Measurements from ENCODE around the gene MMD2. TPM values are rescaled to one million over a fixed set of nuclear protein-coding genes. Genes with fewer than 3 reads are reported as not detected.

MMD2 gene
- total and polyA plus RNA-seq, 2 experiments from 2014 or later = 0.11 to 0.38 TPM

DNA sequence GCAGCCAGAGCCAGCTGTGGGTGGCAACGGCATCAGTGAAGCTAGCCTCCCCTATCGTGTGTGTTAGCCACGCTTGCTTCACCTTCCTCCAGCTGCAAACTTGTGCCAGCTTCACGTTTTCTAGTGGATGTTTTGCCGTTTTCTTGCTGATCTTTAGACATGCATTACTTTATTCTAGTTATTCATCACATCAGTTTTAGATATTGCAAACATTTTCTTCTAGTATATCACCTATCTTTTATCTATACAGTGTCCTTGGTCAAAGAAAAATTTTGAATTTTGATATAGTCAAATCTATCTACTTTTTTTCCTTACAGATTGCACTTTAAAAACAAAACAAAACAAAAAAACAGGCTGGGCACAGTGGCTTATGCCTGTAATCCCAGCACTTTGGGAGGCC, 90.5 kb downstream of the MMD2 start (continued):
- TF ChIP-seq, protein P1, sequence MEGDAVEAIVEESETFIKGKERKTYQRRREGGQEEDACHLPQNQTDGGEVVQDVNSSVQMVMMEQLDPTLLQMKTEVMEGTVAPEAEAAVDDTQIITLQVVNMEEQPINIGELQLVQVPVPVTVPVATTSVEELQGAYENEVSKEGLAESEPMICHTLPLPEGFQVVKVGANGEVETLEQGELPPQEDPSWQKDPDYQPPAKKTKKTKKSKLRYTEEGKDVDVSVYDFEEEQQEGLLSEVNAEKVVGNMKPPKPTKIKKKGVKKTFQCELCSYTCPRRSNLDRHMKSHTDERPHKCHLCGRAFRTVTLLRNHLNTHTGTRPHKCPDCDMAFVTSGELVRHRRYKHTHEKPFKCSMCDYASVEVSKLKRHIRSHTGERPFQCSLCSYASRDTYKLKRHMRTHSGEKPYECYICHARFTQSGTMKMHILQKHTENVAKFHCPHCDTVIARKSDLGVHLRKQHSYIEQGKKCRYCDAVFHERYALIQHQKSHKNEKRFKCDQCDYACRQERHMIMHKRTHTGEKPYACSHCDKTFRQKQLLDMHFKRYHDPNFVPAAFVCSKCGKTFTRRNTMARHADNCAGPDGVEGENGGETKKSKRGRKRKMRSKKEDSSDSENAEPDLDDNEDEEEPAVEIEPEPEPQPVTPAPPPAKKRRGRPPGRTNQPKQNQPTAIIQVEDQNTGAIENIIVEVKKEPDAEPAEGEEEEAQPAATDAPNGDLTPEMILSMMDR (conservative IDR thresholded peaks at IDR 0.05; ENCODE audit: low read depth in 2 of 2) = no peak
- TF ChIP-seq CREB1 (CRISPR knock-in tag; IDR thresholded peaks at IDR 0.05; ENCODE audit: low read depth) = no peak
- TF ChIP-seq EZH2phosphoT487 (IDR thresholded peaks at IDR 0.05; ENCODE audit: unreplicated experiment) = no peak
- TF ChIP-seq, protein P2, sequence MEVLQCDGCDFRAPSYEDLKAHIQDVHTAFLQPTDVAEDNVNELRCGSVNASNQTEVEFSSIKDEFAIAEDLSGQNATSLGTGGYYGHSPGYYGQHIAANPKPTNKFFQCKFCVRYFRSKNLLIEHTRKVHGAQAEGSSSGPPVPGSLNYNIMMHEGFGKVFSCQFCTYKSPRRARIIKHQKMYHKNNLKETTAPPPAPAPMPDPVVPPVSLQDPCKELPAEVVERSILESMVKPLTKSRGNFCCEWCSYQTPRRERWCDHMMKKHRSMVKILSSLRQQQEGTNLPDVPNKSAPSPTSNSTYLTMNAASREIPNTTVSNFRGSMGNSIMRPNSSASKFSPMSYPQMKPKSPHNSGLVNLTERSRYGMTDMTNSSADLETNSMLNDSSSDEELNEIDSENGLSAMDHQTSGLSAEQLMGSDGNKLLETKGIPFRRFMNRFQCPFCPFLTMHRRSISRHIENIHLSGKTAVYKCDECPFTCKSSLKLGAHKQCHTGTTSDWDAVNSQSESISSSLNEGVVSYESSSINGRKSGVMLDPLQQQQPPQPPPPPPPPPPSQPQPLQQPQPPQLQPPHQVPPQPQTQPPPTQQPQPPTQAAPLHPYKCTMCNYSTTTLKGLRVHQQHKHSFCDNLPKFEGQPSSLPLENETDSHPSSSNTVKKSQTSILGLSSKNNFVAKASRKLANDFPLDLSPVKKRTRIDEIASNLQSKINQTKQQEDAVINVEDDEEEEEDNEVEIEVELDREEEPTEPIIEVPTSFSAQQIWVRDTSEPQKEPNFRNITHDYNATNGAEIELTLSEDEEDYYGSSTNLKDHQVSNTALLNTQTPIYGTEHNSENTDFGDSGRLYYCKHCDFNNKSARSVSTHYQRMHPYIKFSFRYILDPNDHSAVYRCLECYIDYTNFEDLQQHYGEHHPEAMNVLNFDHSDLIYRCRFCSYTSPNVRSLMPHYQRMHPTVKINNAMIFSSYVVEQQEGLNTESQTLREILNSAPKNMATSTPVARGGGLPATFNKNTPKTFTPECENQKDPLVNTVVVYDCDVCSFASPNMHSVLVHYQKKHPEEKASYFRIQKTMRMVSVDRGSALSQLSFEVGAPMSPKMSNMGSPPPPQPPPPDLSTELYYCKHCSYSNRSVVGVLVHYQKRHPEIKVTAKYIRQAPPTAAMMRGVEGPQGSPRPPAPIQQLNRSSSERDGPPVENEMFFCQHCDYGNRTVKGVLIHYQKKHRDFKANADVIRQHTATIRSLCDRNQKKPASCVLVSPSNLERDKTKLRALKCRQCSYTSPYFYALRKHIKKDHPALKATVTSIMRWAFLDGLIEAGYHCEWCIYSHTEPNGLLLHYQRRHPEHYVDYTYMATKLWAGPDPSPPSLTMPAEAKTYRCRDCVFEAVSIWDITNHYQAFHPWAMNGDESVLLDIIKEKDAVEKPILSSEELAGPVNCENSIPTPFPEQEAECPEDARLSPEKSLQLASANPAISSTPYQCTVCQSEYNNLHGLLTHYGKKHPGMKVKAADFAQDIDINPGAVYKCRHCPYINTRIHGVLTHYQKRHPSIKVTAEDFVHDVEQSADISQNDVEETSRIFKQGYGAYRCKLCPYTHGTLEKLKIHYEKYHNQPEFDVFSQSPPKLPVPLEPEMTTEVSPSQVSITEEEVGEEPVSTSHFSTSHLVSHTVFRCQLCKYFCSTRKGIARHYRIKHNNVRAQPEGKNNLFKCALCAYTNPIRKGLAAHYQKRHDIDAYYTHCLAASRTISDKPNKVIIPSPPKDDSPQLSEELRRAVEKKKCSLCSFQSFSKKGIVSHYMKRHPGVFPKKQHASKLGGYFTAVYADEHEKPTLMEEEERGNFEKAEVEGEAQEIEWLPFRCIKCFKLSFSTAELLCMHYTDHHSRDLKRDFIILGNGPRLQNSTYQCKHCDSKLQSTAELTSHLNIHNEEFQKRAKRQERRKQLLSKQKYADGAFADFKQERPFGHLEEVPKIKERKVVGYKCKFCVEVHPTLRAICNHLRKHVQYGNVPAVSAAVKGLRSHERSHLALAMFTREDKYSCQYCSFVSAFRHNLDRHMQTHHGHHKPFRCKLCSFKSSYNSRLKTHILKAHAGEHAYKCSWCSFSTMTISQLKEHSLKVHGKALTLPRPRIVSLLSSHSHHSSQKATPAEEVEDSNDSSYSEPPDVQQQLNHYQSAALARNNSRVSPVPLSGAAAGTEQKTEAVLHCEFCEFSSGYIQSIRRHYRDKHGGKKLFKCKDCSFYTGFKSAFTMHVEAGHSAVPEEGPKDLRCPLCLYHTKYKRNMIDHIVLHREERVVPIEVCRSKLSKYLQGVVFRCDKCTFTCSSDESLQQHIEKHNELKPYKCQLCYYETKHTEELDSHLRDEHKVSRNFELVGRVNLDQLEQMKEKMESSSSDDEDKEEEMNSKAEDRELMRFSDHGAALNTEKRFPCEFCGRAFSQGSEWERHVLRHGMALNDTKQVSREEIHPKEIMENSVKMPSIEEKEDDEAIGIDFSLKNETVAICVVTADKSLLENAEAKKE (CRISPR knock-in tag; IDR thresholded peaks at IDR 0.05) = no peak

DNA sequence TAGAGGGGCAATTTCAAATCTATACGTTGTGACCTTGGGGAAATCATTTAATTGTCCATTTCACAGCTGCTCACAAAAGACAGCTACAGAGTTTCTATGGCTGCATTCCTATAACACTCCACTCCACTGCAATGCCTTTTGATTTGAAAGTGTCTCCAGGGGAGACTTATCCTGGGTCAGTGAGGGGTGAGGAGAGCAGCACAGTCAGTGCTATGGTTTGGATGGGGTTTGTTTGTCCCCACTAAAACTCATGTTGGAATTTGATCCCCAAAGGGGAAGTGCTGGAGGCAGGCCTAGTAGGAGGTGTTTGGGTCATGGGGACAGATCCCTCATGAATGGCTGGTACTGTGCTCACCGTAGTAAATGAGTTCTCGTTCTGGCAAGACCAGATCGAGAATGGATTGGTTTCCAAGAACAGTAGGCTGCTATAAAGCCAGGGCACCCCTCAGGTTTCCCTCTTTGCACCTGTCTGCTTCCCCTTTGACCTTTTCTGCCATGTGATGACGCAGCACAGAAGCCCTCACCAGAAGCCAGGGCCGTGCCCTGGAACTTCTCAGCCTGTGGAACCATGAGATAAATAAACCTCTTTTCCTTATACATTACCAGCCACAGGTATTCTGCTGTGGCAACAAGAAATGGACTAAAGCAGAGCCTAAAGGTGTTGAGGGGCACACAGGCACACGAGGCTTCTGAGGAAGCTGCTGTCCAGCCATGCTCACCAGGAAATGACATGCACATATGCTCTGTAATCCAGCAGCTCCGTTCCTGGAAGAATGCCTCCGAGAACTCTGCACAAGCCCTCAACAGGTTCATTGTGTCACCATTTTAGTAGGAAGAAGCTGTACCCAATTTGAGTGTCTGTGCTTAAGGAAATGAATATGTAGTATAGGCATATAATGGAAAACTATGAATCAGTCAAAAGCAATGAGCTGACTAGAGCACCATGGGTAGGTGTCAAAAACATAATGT, 92.2 kb downstream of the MMD2 start:
- no peaks in the 10 kb centered on the region for H3K27me3 ChIP-seq (ENCODE audit: insufficient read depth)
- H3K4me1 ChIP-seq (ENCODE audit: insufficient read depth) = no peaks in the 10 kb centered on the region
- Mint-ChIP-seq H3K27ac (no peak overlapping the region), H3K36me3 (ENCODE audit: low read depth) (0 out of 3 replicates have a peak, but pooled peaks cover 4% of the 10 kb centered on the region), H3K9me3 (peaks cover 17% of the 10 kb centered on the region), H3K4me1 (peaks cover 4% of the 10 kb centered on the region), H3K4me3 (no peak overlapping the region), H3K27me3 (ENCODE audit: insufficient read depth, low read depth, poor library complexity) (no peaks in the 10 kb centered on the region)
- no peak for DNase-seq (ENCODE audit: low spot score)
- no peaks in the 10 kb centered on the region for H3F3A ChIP-seq (replicated peaks; ENCODE audit: low read depth)
- H3K79me2 ChIP-seq (replicated peaks; ENCODE audit: insufficient read depth) = no peaks in the 10 kb centered on the region
- H3K9me2 ChIP-seq (ENCODE audit: insufficient read depth) = no peaks in the 10 kb centered on the region
- H3K4me2 ChIP-seq = no peak overlapping the region
- no peak for ATAC-seq
- no peaks in the 10 kb centered on the region for H4K20me1 ChIP-seq (replicated peaks; ENCODE audit: insufficient read depth)
- H3K4me3 ChIP-seq = no peak overlapping the region
- H3K36me3 ChIP-seq (ENCODE audit: insufficient read depth) = no peaks in the 10 kb centered on the region
- H3K27ac ChIP-seq (ENCODE audit: low read depth) = no peak overlapping the region
- H2AFZ ChIP-seq = no peak overlapping the region
- no peak for TF ChIP-seq EZH2phosphoT487 (IDR thresholded peaks at IDR 0.05; ENCODE audit: unreplicated experiment)
- no peak for TF ChIP-seq EZH2 (IDR thresholded peaks at IDR 0.05; ENCODE audit: low read depth, unreplicated experiment)
- no peak for TF ChIP-seq STAT1 (IDR thresholded peaks at IDR 0.05; ENCODE audit: unreplicated experiment)
- no peak for TF ChIP-seq JUNB (IDR thresholded peaks at IDR 0.05; ENCODE audit: unreplicated experiment)
- TF ChIP-seq ZNF114 (CRISPR knock-in tag; IDR thresholded peaks at IDR 0.05) = no peak
- no peak for TF ChIP-seq NANOG (IDR thresholded peaks at IDR 0.05; ENCODE audit: borderline replicate concordance)
- TF ChIP-seq CREB1 (CRISPR knock-in tag; IDR thresholded peaks at IDR 0.05; ENCODE audit: low read depth) = no peak
- TF ChIP-seq POLR2AphosphoS5 (IDR thresholded peaks at IDR 0.05; ENCODE audit: low read depth) = no peak
- TF ChIP-seq, protein P1 (conservative IDR thresholded peaks at IDR 0.05; ENCODE audit: low read depth in 2 of 2) = no peak

Data from GM23338 (cell line).